Parathyroid adenoma (tissue), 2 donors: ENCODE results near the gene DNAJC1.
"Not testable (repeated sequence)": the region's sequence is repeated elsewhere in the genome, so short reads cannot be mapped to it uniquely, and the experiment has no call there.

Source experiments
- H2AFZ ChIP-seq: fragments of 300-600 bp; sonication (generic); one replicate; pipeline ENCODE4 v1.7.0; 2017; ENCODE audit warnings: antibody characterized with exemption, mild to moderate bottlenecking
- H3K27ac ChIP-seq: fragments of 300-600 bp; sonication (generic); one replicate; pipeline ENCODE4 v1.7.0; 2017
- H3K27me3 ChIP-seq: fragments of 300-600 bp; sonication (generic); one replicate; pipeline ENCODE4 v1.7.0; 2017; ENCODE audit warnings: low read length; ENCODE audit not compliant: control insufficient read depth, insufficient read depth
- H3K36me3 ChIP-seq: fragments of 300-600 bp; sonication (generic); one replicate; pipeline ENCODE4 v1.7.0; 2017; ENCODE audit warnings: low read length; ENCODE audit not compliant: control insufficient read depth, insufficient read depth
- H3K4me1 ChIP-seq: fragments of 300-600 bp; sonication (generic); one replicate; pipeline ENCODE4 v1.7.0; 2017; ENCODE audit warnings: control low read depth
- H3K4me2 ChIP-seq: fragments of 300-600 bp; sonication (generic); one replicate; pipeline ENCODE4 v1.7.0; 2017; ENCODE audit warnings: low read length
- H3K4me3 ChIP-seq: fragments of 300-600 bp; sonication (generic); one replicate; pipeline ENCODE4 v1.7.0; 2017; ENCODE audit warnings: low read depth, low read length
- H3K79me2 ChIP-seq: fragments of 300-600 bp; sonication (generic); one replicate; pipeline ENCODE4 v1.7.0; 2017; ENCODE audit warnings: control low read depth
- H3K9ac ChIP-seq: fragments of 300-600 bp; sonication (generic); one replicate; pipeline ENCODE4 v1.7.0; 2017; ENCODE audit warnings: mild to moderate bottlenecking
- H3K9me3 ChIP-seq: fragments of 300-600 bp; sonication (generic); one replicate; pipeline ENCODE4 v1.7.0; 2017; ENCODE audit warnings: low read length; ENCODE audit not compliant: control insufficient read depth
- TF ChIP-seq, protein P1 (sequence below): fragments of 300-600 bp; sonication (generic); IDR thresholded peaks from one replicate; pipeline ENCODE4 v1.7.0; 2017; ENCODE audit warnings: antibody characterized with exemption, mild to moderate bottlenecking
- donor health status: primary hyperparathyroidism.

Gene DNAJC1

DNA sequence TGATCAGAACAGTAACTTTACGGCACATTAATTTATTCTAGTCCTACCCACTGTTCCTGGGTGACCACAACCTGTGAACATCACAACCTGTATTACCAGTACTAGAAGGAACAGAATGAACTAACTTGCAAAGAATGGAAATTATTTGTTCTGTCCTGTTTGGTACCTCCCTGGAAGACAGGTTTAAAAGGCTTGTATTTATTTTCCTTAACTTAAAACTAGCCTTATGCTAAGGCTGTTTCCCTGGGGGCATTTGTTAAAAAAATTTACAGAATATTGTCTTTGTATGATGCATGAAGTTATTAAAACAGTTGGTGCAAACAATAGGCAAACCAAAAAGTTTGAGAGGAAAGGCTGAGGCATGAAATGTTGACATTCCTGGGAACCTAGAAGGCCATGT, 132.7 kb downstream of the DNAJC1 start:
- no peak overlapping the region for H3K27ac ChIP-seq
- TF ChIP-seq, protein P1, sequence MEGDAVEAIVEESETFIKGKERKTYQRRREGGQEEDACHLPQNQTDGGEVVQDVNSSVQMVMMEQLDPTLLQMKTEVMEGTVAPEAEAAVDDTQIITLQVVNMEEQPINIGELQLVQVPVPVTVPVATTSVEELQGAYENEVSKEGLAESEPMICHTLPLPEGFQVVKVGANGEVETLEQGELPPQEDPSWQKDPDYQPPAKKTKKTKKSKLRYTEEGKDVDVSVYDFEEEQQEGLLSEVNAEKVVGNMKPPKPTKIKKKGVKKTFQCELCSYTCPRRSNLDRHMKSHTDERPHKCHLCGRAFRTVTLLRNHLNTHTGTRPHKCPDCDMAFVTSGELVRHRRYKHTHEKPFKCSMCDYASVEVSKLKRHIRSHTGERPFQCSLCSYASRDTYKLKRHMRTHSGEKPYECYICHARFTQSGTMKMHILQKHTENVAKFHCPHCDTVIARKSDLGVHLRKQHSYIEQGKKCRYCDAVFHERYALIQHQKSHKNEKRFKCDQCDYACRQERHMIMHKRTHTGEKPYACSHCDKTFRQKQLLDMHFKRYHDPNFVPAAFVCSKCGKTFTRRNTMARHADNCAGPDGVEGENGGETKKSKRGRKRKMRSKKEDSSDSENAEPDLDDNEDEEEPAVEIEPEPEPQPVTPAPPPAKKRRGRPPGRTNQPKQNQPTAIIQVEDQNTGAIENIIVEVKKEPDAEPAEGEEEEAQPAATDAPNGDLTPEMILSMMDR: no peak

DNA sequence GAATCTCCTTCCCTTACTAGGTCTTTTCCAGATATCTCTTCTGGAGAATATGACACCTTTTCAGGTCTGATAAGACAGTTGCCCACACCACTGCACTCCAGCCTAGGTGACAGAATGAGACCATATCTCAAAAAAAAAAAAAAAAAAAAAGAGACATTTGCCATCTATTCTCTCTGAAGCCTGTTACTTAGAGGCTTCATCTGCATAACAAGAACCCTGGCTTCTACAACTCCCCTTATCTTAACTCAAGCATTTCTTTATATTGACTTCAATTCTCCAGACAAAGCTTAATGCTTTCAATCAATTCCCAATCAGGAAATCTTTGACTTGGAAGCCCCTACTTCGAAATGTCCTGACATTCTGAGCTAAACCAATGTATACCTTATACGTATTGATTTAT, 134.4 kb downstream of the DNAJC1 start:
- not testable (repeated sequence) for H3K79me2 ChIP-seq, H2AFZ ChIP-seq, H3K9me3 ChIP-seq, H3K4me1 ChIP-seq, H3K4me3 ChIP-seq, H3K4me2 ChIP-seq, H3K27ac ChIP-seq, H3K9ac ChIP-seq, H3K36me3 ChIP-seq, H3K27me3 ChIP-seq

More for the DNA sequence above, 132.7 kb downstream of the DNAJC1 start:
- Histone ChIP-seq H3K4me3 (no peak overlapping the region), H3K4me1 (no peaks in the 10 kb centered on the region), H3K27me3 (no peaks in the 10 kb centered on the region), H3K9me3 (no peaks in the 10 kb centered on the region), H3K79me2 (no peaks in the 10 kb centered on the region), H3K4me2 (no peak overlapping the region), H3K9ac (no peak overlapping the region), H2AFZ (no peak overlapping the region), H3K36me3 (no peaks in the 10 kb centered on the region)

DNA sequence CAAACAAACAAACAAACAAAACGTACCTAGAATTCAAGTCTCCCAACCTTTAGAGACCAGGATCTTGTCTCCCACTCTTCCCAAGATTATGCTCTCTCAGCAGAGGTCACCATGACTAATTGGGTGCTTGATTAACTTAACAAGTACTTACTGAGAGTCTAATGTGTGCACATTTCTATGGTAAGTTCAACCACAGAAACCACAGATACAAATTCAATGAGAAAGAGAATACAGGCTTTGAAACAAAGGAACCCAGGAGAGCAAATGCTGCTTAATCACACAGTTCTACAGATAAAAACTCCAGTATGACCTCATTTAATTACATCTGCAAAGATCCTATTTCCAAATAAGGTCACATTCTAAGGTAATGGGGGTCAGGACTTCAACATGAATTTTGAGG, 142.8 kb downstream of the DNAJC1 start:
- Histone ChIP-seq H3K9me3 (no peaks in the 10 kb centered on the region), H3K9ac (no peak overlapping the region), H3K4me1 (no peaks in the 10 kb centered on the region), H3K4me3 (no peak overlapping the region), H3K36me3 (no peaks in the 10 kb centered on the region), H3K27me3 (no peaks in the 10 kb centered on the region), H3K79me2 (peaks cover 5% of the 10 kb centered on the region), H3K4me2 (no peak overlapping the region), H3K27ac (no peak overlapping the region), H2AFZ (no peak overlapping the region)
- TF ChIP-seq, protein P1: no peak

DNA sequence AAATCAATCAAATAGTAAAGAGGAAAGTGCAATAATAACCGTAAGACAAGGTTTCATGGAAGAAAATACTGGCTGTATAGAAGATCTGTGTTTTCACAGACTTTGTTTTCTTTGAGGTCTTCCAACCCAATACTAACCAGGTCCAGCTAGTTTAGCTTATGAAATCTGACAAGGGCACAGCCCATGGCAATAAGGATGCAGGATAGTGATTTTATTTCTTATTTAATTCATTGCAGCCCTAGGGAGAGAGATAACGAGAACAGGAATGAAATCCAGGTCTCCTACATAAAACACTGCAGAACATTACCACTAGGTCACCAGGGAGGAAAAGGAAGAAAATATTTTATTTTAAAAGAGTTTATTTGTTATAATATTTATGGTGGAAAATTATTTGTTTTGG, 145.1 kb downstream of the DNAJC1 start:
- H3K9me3 ChIP-seq: no peaks in the 10 kb centered on the region
- no peak overlapping the region for H3K27ac ChIP-seq
- no peaks in the 10 kb centered on the region for H3K4me1 ChIP-seq
- TF ChIP-seq, protein P1: no peak
- H2AFZ ChIP-seq: no peak overlapping the region
- H3K4me3 ChIP-seq: no peak overlapping the region
- no peak overlapping the region for H3K9ac ChIP-seq
- H3K27me3 ChIP-seq: no peaks in the 10 kb centered on the region
- H3K4me2 ChIP-seq: no peak overlapping the region
- H3K79me2 ChIP-seq: peaks cover 5% of the 10 kb centered on the region
- H3K36me3 ChIP-seq: no peaks in the 10 kb centered on the region

DNA sequence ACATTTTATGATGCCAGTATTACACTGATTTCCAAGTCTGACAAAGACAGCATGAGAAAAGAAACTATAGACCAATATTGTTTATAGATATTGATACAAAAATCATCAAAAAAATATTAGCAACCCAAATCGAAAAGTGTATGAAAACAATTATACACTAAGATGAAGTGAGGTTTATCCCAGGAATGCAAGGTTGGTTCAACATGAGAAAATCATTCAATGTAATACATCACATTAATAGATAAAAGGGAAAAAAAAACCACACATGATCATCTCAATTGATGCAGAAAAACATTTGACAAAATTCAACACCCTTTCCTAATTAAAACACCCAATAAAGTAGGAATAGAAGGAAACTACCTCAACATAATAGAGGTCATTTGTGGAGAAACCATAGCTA, 153.9 kb downstream of the DNAJC1 start:
- H3K36me3 ChIP-seq: no peaks in the 10 kb centered on the region
- TF ChIP-seq, protein P1: no peak
- no peak overlapping the region for H3K9ac ChIP-seq
- no peak overlapping the region for H3K27ac ChIP-seq
- H3K4me2 ChIP-seq: no peak overlapping the region
- no peaks in the 10 kb centered on the region for H3K4me1 ChIP-seq
- H3K4me3 ChIP-seq: no peak overlapping the region
- H2AFZ ChIP-seq: no peak overlapping the region
- H3K79me2 ChIP-seq: peaks cover 4% of the 10 kb centered on the region
- no peaks in the 10 kb centered on the region for H3K9me3 ChIP-seq
- no peaks in the 10 kb centered on the region for H3K27me3 ChIP-seq
